ENCODE results near the gene RASEF. TPM values are rescaled to one million over a fixed set of nuclear protein-coding genes. Genes with fewer than 3 reads are reported as not detected.

Gene RASEF
- total and polyA plus RNA-seq, 2 of the 13 experiments (the other 11 are each of a cell fraction or from before 2014, with no cell fraction given), result 0.07 TPM; not detected in 1

DNA sequence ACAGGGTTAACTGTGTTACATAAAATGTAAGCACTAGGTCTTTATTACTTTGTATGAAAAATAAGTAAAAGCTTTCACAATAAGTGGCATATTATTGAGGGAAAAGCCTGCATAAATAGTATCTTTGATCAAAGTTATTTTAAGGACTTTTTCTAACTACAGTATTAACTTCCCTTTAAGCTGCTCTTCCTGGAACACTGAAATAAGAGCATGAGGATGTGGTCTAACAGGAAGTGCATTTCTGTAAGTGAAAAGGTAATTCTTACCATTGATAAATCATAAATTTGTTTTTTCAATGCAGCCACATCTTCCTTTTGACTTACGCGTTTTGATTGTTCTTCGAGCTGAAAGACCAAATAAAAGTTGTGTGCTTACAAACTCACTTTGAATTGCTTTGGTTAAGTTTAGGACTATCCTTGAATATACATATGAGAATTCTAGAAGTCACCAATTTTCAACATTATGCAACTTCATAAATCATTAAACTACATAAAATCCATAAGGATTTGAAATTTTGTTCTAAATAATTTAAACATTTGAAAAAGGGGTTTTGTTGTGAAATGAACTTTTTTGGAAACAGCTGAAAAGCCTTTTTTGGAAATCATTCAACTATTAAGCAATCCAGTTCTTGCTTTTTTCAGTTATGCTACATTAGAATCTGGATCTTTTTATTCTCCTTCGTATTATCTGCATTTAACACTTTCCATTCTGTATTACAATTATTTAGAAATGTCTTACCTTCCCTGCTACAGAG, 50.6 kb downstream of the RASEF start (continued):
- TF ChIP-seq, protein P1, sequence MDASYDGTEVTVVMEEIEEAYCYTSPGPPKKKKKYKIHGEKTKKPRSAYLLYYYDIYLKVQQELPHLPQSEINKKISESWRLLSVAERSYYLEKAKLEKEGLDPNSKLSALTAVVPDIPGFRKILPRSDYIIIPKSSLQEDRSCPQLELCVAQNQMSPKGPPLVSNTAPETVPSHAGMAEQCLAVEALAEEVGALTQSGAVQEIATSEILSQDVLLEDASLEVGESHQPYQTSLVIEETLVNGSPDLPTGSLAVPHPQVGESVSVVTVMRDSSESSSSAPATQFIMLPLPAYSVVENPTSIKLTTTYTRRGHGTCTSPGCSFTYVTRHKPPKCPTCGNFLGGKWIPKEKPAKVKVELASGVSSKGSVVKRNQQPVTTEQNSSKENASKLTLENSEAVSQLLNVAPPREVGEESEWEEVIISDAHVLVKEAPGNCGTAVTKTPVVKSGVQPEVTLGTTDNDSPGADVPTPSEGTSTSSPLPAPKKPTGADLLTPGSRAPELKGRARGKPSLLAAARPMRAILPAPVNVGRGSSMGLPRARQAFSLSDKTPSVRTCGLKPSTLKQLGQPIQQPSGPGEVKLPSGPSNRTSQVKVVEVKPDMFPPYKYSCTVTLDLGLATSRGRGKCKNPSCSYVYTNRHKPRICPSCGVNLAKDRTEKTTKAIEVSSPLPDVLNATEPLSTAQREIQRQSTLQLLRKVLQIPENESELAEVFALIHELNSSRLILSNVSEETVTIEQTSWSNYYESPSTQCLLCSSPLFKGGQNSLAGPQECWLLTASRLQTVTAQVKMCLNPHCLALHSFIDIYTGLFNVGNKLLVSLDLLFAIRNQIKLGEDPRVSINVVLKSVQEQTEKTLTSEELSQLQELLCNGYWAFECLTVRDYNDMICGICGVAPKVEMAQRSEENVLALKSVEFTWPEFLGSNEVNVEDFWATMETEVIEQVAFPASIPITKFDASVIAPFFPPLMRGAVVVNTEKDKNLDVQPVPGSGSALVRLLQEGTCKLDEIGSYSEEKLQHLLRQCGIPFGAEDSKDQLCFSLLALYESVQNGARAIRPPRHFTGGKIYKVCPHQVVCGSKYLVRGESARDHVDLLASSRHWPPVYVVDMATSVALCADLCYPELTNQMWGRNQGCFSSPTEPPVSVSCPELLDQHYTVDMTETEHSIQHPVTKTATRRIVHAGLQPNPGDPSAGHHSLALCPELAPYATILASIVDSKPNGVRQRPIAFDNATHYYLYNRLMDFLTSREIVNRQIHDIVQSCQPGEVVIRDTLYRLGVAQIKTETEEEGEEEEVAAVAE (CRISPR knock-in tag; IDR thresholded peaks at IDR 0.05; ENCODE audit: borderline replicate concordance), result no peak
- TF ChIP-seq NKX3-1 (CRISPR knock-in tag; IDR thresholded peaks at IDR 0.05), result no peak
- TF ChIP-seq ZZZ3 (CRISPR knock-in tag; IDR thresholded peaks at IDR 0.05; ENCODE audit: borderline replicate concordance), result no peak
- no peak for TF ChIP-seq HNRNPUL1 (IDR thresholded peaks at IDR 0.05; ENCODE audit: low read depth, low read length)
- no peak for TF ChIP-seq CCDC6 (CRISPR knock-in tag; IDR thresholded peaks at IDR 0.05)
- no peak for TF ChIP-seq PLRG1 (conservative IDR thresholded peaks at IDR 0.05)
- no peak for TF ChIP-seq ZNF7 (CRISPR knock-in tag; IDR thresholded peaks at IDR 0.05)
- no peak for TF ChIP-seq ZSCAN20 (CRISPR knock-in tag; IDR thresholded peaks at IDR 0.05; ENCODE audit: borderline replicate concordance)
- TF ChIP-seq, protein P2, sequence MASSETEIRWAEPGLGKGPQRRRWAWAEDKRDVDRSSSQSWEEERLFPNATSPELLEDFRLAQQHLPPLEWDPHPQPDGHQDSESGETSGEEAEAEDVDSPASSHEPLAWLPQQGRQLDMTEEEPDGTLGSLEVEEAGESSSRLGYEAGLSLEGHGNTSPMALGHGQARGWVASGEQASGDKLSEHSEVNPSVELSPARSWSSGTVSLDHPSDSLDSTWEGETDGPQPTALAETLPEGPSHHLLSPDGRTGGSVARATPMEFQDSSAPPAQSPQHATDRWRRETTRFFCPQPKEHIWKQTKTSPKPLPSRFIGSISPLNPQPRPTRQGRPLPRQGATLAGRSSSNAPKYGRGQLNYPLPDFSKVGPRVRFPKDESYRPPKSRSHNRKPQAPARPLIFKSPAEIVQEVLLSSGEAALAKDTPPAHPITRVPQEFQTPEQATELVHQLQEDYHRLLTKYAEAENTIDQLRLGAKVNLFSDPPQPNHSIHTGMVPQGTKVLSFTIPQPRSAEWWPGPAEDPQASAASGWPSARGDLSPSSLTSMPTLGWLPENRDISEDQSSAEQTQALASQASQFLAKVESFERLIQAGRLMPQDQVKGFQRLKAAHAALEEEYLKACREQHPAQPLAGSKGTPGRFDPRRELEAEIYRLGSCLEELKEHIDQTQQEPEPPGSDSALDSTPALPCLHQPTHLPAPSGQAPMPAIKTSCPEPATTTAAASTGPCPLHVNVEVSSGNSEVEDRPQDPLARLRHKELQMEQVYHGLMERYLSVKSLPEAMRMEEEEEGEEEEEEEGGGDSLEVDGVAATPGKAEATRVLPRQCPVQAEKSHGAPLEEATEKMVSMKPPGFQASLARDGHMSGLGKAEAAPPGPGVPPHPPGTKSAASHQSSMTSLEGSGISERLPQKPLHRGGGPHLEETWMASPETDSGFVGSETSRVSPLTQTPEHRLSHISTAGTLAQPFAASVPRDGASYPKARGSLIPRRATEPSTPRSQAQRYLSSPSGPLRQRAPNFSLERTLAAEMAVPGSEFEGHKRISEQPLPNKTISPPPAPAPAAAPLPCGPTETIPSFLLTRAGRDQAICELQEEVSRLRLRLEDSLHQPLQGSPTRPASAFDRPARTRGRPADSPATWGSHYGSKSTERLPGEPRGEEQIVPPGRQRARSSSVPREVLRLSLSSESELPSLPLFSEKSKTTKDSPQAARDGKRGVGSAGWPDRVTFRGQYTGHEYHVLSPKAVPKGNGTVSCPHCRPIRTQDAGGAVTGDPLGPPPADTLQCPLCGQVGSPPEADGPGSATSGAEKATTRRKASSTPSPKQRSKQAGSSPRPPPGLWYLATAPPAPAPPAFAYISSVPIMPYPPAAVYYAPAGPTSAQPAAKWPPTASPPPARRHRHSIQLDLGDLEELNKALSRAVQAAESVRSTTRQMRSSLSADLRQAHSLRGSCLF (CRISPR knock-in tag; IDR thresholded peaks at IDR 0.05; ENCODE audit: borderline replicate concordance), result no peak
- TF ChIP-seq PAWR (CRISPR knock-in tag; IDR thresholded peaks at IDR 0.05; ENCODE audit: borderline replicate concordance), result no peak
- no peak for TF ChIP-seq ZNF644 (CRISPR knock-in tag; IDR thresholded peaks at IDR 0.05; ENCODE audit: low read depth)
- no peak for TF ChIP-seq TOPORS (CRISPR knock-in tag; IDR thresholded peaks at IDR 0.05)
- no peak for TF ChIP-seq FOXK2 (IDR thresholded peaks at IDR 0.05)

All from HepG2 (cell line).